A549 (cell line): ENCODE data around the gene MOB3A. TPM values are rescaled to one million over a fixed set of nuclear protein-coding genes. Genes with fewer than 3 reads are reported as not detected.

ENCODE experiments used
- ATAC-seq, 2 experiments: fragments of 200-7000 bp in 1 of 2; fragments of >200 bp in 1 of 2; cut with Nextera tagmentation in 1 of 2; cut with Tn5 transposase in 1 of 2; 3 replicates each; pipeline versions ENCODE4 v1.8.0 to v1.9.1; 2018 to 2020; ENCODE audit warnings: mild to moderate bottlenecking in 1 of 2, moderate library complexity in 1 of 2
- CTCF ChIA-PET: fragments of 300-600 bp; sonication (Branson Sonifier 250); formaldehyde crosslinking; extraction: SDS; loops from one replicate; lab custom pipeline; 2021; ENCODE audit warnings: antibody characterized with exemption, inconsistent platforms; lab: Yijun Ruan, JAX
- POLR2A ChIA-PET: fragments of 350-600 bp; formaldehyde crosslinking; extraction: SDS; loops from one replicate; lab custom pipeline; 2021; ENCODE audit warnings: antibody characterized with exemption, inconsistent platforms; lab: Yijun Ruan, JAX
- DNase-seq, 2 experiments: peaks; one replicate each; pipeline versions ENCODE4 v3.0.0 to v3.0.0-alpha.2; 2011 to 2016; ENCODE audit warnings: low read depth in 1 of 2, low spot score in 1 of 2
- FAIRE-seq: peaks from 2 replicates; lab custom pipeline; 2011; peaks lifted over from hg19 to GRCh38; lab: Jason Lieb, UNC
- H3K27ac ChIP-seq, 2 experiments: fragments of >200 bp; sonication (Bioruptor Twin); formaldehyde crosslinking; 3 replicates each; pipeline ENCODE4 v1.5.1; 2016 to 2017
- H3K4me1 ChIP-seq: fragments of >200 bp; sonication (Bioruptor Twin); formaldehyde crosslinking; 3 replicates; pipeline ENCODE4 v1.6.1; 2016
- H3K4me2 ChIP-seq: fragments of >200 bp; sonication (Bioruptor Twin); formaldehyde crosslinking; 3 replicates; pipeline ENCODE4 v1.6.1; 2016
- H3K4me3 ChIP-seq: fragments of >200 bp; sonication (Bioruptor Twin); formaldehyde crosslinking; 3 replicates; pipeline ENCODE4 v1.5.1; 2016
- H3K9me3 ChIP-seq: fragments of >200 bp; sonication (Bioruptor Twin); formaldehyde crosslinking; 3 replicates; pipeline ENCODE4 v1.6.1; 2016
- CBX2 ChIP-seq: fragments of 200-600 bp; sonication (generic); IDR thresholded peaks from 2 replicates; pipeline ENCODE4 v1.6.1; 2016; ENCODE audit warnings: low read depth, mild to moderate bottlenecking, borderline replicate concordance
- CHD4 ChIP-seq: fragments of 200-600 bp; sonication (generic); IDR thresholded peaks from 2 replicates; pipeline ENCODE4 v1.6.1; 2016; ENCODE audit warnings: antibody characterized with exemption, mild to moderate bottlenecking, borderline replicate concordance
- ELK1 ChIP-seq: fragments of 150-350 bp; IDR thresholded peaks from 2 replicates; pipeline ENCODE4 v1.6.1; 2014; ENCODE audit warnings: low read depth, mild to moderate bottlenecking, low read length
- GATA3 ChIP-seq: IDR thresholded peaks from 2 replicates; pipeline ENCODE4 v1.6.1; 2012; ENCODE audit warnings: borderline replicate concordance
- HOXB13 ChIP-seq: fragments of 250-450 bp; sonication (Bioruptor Pico); IDR thresholded peaks from 2 replicates; pipeline ENCODE4 v1.5.0; 2020; ENCODE audit warnings: low read depth, mild to moderate bottlenecking, moderate library complexity
- JUN ChIP-seq, 2 experiments: fragments of >200 bp; sonication (Bioruptor Twin); formaldehyde crosslinking; IDR thresholded peaks; 2 replicates in 1 of 2; 3 replicates in 1 of 2; pipeline ENCODE4 v1.6.1; 2016 to 2017
- KDM1A ChIP-seq: fragments of 200-600 bp; sonication (generic); IDR thresholded peaks from 2 replicates; pipeline ENCODE4 v1.6.1; 2016; ENCODE audit warnings: low read depth, mild to moderate bottlenecking
- MAFK ChIP-seq: fragments of 450-650 bp; IDR thresholded peaks from 2 replicates; pipeline ENCODE4 v1.6.1; 2014; ENCODE audit not compliant: partially characterized antibody
- NR3C1 ChIP-seq: fragments of >200 bp; sonication (Bioruptor Twin); formaldehyde crosslinking; IDR thresholded peaks from 3 replicates; pipeline ENCODE4 v1.6.1; 2017
- POLR2A ChIP-seq: IDR thresholded peaks from 2 replicates; pipeline ENCODE4 v1.6.1; 2012; ENCODE audit warnings: mild to moderate bottlenecking, low read length
- RAD21 ChIP-seq, 2 experiments: fragments of >200 bp in 1 of 2; sonication (Bioruptor Twin) in 1 of 2; formaldehyde crosslinking in 1 of 2; IDR thresholded peaks in 1 of 2; conservative IDR thresholded peaks in 1 of 2; 2 replicates in 1 of 2; 3 replicates in 1 of 2; pipeline ENCODE4 v1.6.1; 2012 to 2018; ENCODE audit warnings: inconsistent platforms in 1 of 2
- RCOR1 ChIP-seq: fragments of 150-350 bp; IDR thresholded peaks from 2 replicates; pipeline ENCODE4 v1.6.1; 2014; ENCODE audit warnings: antibody characterized with exemption, low read length, low read depth
- SMC3 ChIP-seq: fragments of >200 bp; sonication (Bioruptor Twin); formaldehyde crosslinking; IDR thresholded peaks from 3 replicates; pipeline ENCODE4 v1.6.1; 2018; ENCODE audit warnings: inconsistent platforms
- ZNF302 ChIP-seq: fragments of 250-450 bp; sonication (Bioruptor Pico); IDR thresholded peaks from 2 replicates; pipeline ENCODE4 v1.9.0; 2021; ENCODE audit warnings: inconsistent platforms, mild to moderate bottlenecking, moderate library complexity
- ZSCAN20 ChIP-seq: fragments of 250-450 bp; sonication (Bioruptor Pico); IDR thresholded peaks from 2 replicates; pipeline ENCODE4 v1.8.0; 2022; ENCODE audit warnings: mild to moderate bottlenecking, moderate library complexity
- WGBS: methylation state at CpG from one replicate; pipeline ENCODE4 v1.1.6; 2017; ENCODE audit errors: missing lambda C conversion rate; 5-methylcytosine and 5-hydroxymethylcytosine counted together
- polyA plus RNA-seq, 4 experiments: library from polyadenylated mRNA; depleted of rRNA in 3 of 4; stranded (reverse); fragments of >200 nt; fragmentation: RNase III in 1 of 4; extraction: RNeasy Plus Mini Kit Qiagen cat#74134 plus additional on column Dnase treatment in 1 of 4; gene quantifications; 2 replicates in 3 of 4; 3 replicates in 1 of 4; pipeline ENCODE4 v1.2.3, GENCODE V29; 2011 to 2017
- TF ChIP-seq, protein P1 (sequence below): fragments of >200 bp; sonication (Bioruptor Twin); formaldehyde crosslinking; IDR thresholded peaks from 3 replicates; pipeline ENCODE4 v1.5.1; 2016
- TF ChIP-seq, protein P2 (sequence below): fragments of 250-450 bp; sonication (Bioruptor Pico); IDR thresholded peaks from 2 replicates; pipeline ENCODE4 v1.5.0; 2021; ENCODE audit warnings: mild to moderate bottlenecking, moderate library complexity, borderline replicate concordance

Gene MOB3A
- polyA plus RNA-seq, 2 of the 4 experiments (the other 2 are of a cell fraction): 9.1 to 10.9 TPM

GRCh38 chr19:2117215-2117960 lies 21.3 kb upstream of the MOB3A start:
- ATAC-seq (no peak), DNase-seq (no peak), FAIRE-seq (no peak)
- Histone ChIP-seq H3K4me2 (no peak overlapping the region), H3K27ac (no peak overlapping the region), H3K4me3 (no peak overlapping the region), H3K4me1 (no peaks in the 10 kb centered on the region), H3K9me3 (no peaks in the 10 kb centered on the region)
- POLR2A ChIA-PET: no interaction called here
- CTCF ChIA-PET: no interaction called here
- WGBS: 95% methylated on average over 13 of the region's 27 CpGs
- no peak for TF ChIP-seq RCOR1
- TF ChIP-seq KDM1A: no peak
- no peak for TF ChIP-seq MAFK

DNA sequence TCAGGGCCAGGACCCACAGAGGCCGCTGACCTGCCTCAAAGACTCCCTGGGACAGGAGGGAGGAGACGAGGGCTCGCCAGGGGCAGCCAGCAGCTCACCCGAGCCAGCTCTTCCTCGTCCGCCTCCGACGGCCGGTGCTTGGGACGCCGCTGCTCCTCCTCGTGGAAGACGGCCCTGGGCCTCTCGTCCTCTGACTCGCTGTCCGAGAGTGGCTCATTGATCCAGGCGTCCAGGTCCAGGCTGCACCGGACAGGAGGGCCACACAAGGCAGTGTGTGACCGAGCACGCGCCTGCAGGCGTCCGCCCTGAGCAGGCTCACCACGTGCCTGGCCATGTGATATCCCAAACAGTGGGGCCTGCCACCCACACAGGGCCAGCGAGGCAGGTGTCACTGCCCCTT lies 20.4 kb upstream of the MOB3A start:
- CTCF ChIA-PET: interaction anchor here (1.2 kb wide), 1 partner anchor 19 kb away, joined by 4 read pairs; no protein-coding TSS in a partner anchor
- Histone ChIP-seq H3K4me2 (no peak overlapping the region), H3K27ac (no peak overlapping the region)
- TF ChIP-seq SMC3 (no peak), NR3C1 (no peak), CHD4 (no peak), CBX2 (no peak)
- TF ChIP-seq, all 56 proteins: peak for 0
- no peak for ATAC-seq
- FAIRE-seq: no peak
- 94% methylated on average over 10 of the region's 25 CpGs for WGBS
- POLR2A ChIA-PET: no interaction called here
- H3K9me3 ChIP-seq: no peaks in the 10 kb centered on the region
- H3K4me3 ChIP-seq: no peak overlapping the region
- no peaks in the 10 kb centered on the region for H3K4me1 ChIP-seq
- DNase-seq: no peak

DNA sequence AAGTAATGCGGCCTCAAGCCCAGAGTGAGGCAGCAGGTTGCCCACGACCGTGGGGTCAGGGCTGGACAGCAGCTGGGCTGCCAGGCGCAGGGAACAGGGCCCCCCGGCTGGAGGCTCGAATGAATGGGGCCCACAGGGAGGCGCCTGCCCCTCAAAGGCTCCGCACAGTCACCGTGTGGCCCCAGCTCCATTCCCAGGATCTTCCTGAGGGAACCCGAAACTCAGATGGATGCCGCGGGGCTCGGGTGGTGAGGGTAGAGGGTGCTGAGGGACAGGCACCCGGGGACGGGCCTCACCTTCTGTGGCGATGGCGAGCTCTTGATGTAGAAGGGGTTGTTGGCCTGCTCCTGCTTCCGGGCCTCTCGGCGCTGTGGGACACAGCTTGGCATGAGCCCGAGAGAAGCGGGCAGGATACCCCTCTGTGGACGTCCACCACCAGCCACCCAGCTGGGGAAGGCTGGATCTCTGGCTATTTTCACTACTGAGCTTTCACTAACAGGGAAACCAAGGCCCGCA lies 19.8 kb upstream of the MOB3A start:
- 88% methylated on average over 17 of the region's 24 CpGs for WGBS
- CTCF ChIA-PET: interaction anchor here (1.2 kb wide), 1 partner anchor 19 kb away, joined by 4 read pairs; no protein-coding TSS in a partner anchor

GRCh38 chr19:2115324-2115723 lies 19.2 kb upstream of the MOB3A start:
- no peak for FAIRE-seq
- 93% methylated on average over 8 of the region's 25 CpGs for WGBS
- H3K4me3 ChIP-seq: no peak overlapping the region
- no peaks in the 10 kb centered on the region for H3K4me1 ChIP-seq
- no peaks in the 10 kb centered on the region for H3K9me3 ChIP-seq
- H3K27ac ChIP-seq: no peak overlapping the region
- DNase-seq: no peak
- no peak overlapping the region for H3K4me2 ChIP-seq
- no peak for ATAC-seq
- TF ChIP-seq, protein P1, sequence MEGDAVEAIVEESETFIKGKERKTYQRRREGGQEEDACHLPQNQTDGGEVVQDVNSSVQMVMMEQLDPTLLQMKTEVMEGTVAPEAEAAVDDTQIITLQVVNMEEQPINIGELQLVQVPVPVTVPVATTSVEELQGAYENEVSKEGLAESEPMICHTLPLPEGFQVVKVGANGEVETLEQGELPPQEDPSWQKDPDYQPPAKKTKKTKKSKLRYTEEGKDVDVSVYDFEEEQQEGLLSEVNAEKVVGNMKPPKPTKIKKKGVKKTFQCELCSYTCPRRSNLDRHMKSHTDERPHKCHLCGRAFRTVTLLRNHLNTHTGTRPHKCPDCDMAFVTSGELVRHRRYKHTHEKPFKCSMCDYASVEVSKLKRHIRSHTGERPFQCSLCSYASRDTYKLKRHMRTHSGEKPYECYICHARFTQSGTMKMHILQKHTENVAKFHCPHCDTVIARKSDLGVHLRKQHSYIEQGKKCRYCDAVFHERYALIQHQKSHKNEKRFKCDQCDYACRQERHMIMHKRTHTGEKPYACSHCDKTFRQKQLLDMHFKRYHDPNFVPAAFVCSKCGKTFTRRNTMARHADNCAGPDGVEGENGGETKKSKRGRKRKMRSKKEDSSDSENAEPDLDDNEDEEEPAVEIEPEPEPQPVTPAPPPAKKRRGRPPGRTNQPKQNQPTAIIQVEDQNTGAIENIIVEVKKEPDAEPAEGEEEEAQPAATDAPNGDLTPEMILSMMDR: no peak
- TF ChIP-seq SMC3 (no peak), ZSCAN20 (CRISPR knock-in tag) (no peak)
- TF ChIP-seq, protein P2, sequence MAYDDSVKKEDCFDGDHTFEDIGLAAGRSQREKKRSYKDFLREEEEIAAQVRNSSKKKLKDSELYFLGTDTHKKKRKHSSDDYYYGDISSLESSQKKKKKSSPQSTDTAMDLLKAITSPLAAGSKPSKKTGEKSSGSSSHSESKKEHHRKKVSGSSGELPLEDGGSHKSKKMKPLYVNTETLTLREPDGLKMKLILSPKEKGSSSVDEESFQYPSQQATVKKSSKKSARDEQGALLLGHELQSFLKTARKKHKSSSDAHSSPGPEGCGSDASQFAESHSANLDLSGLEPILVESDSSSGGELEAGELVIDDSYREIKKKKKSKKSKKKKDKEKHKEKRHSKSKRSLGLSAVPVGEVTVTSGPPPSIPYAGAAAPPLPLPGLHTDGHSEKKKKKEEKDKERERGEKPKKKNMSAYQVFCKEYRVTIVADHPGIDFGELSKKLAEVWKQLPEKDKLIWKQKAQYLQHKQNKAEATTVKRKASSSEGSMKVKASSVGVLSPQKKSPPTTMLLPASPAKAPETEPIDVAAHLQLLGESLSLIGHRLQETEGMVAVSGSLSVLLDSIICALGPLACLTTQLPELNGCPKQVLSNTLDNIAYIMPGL (CRISPR knock-in tag): no peak
- POLR2A ChIA-PET: no interaction called here
- CTCF ChIA-PET: interaction anchor here (1.2 kb wide), 1 partner anchor 18 kb away, joined by 4 read pairs; no protein-coding TSS in a partner anchor

More for the DNA sequence above, 19.8 kb upstream of the MOB3A start:
- Histone ChIP-seq H3K4me1 (no peaks in the 10 kb centered on the region), H3K27ac (no peak overlapping the region), H3K4me2 (no peak overlapping the region), H3K4me3 (no peak overlapping the region), H3K9me3 (no peaks in the 10 kb centered on the region)
- no peak for ATAC-seq
- TF ChIP-seq JUN (IDR thresholded peaks at IDR 0.05) (no peak), RAD21 (conservative IDR thresholded peaks at IDR 0.05 in 1 of 2, IDR thresholded peaks at IDR 0.05 in 1 of 2) (no peak), ELK1 (no peak), POLR2A (no peak), ZNF302 (CRISPR knock-in tag) (no peak), GATA3 (no peak), HOXB13 (CRISPR knock-in tag) (no peak), SMC3 (no peak)
- POLR2A ChIA-PET: no interaction called here
- no peak for DNase-seq
- FAIRE-seq: no peak
